PFSK-1 (cell line): ENCODE measurements around the gene HMG20B.

Experiments used
- POLR2AphosphoS5 ChIP-seq: IDR thresholded peaks from 2 replicates; pipeline ENCODE4 v1.6.1; 2012; ENCODE audit warnings: low read depth, mild to moderate bottlenecking, control low read depth, low read length, moderate library complexity
- SIN3A ChIP-seq: IDR thresholded peaks from 2 replicates; pipeline ENCODE4 v1.6.1; 2012; ENCODE audit warnings: mild to moderate bottlenecking, low read length, moderate library complexity, borderline replicate concordance; ENCODE audit not compliant: insufficient read depth
- TAF1 ChIP-seq: IDR thresholded peaks from 2 replicates; pipeline ENCODE4 v1.6.1; 2012; ENCODE audit warnings: low read length, control low read depth, borderline replicate concordance; ENCODE audit not compliant: insufficient read depth

GRCh38 chr19:3554254-3555083, 18.3 kb upstream of the HMG20B start:
- no peak for TF ChIP-seq POLR2AphosphoS5
- no peak for TF ChIP-seq TAF1
- no peak for TF ChIP-seq SIN3A
